AG04449 (cell line): Measurements from ENCODE around the gene CEP83.

Source experiments
- CTCF ChIA-PET: fragments of 350-600 bp; formaldehyde crosslinking; extraction: SDS; loops from one replicate; lab custom pipeline; 2021; ENCODE audit warnings: antibody characterized with exemption; lab: Yijun Ruan, JAX
- POLR2A ChIA-PET: fragments of 400-600, 350-600 bp; formaldehyde crosslinking; extraction: SDS; loops from one replicate; lab custom pipeline; 2020; ENCODE audit warnings: antibody characterized with exemption, inconsistent platforms; lab: Yijun Ruan, JAX
- DNase-seq: peaks from one replicate; pipeline ENCODE4 v3.0.0-alpha.2; 2010; ENCODE audit warnings: low read depth, low spot score
- H3K4me3 ChIP-seq: 2 replicates; pipeline ENCODE4 v1.5.1; 2011; ENCODE audit warnings: low read depth, mild to moderate bottlenecking, control low read depth, low read length
- CTCF ChIP-seq: IDR thresholded peaks from one replicate; pipeline ENCODE4 v1.5.1; 2011; ENCODE audit warnings: mild to moderate bottlenecking, moderate library complexity, low read length, control low read depth, inconsistent platforms; ENCODE audit not compliant: insufficient read depth; ENCODE audit errors: missing control alignments

The CEP83 gene

DNA sequence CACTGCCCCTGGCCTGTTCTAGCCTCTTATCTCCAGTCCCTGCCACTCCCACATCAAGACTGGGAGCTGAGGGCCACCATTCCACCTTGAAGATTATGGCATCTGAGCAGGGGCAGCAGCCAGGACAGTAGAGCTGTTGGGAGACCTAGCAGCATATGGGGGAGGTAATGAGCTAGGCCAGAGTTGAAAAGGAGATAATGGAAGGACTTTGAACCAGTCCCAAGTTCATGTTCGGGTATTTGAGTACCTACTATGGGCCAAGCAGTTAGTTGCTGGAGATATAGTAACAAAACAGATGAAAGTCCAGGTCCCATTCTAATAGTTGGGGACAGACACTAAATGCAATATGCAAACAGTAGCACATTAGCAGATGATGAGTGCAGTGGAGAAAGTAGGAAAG, 159.8 kb downstream of the CEP83 start:
- POLR2A ChIA-PET = no interaction called here
- CTCF ChIA-PET = no interaction called here
- no peak for DNase-seq
- H3K4me3 ChIP-seq = no peak overlapping the region
- TF ChIP-seq CTCF = no peak

DNA sequence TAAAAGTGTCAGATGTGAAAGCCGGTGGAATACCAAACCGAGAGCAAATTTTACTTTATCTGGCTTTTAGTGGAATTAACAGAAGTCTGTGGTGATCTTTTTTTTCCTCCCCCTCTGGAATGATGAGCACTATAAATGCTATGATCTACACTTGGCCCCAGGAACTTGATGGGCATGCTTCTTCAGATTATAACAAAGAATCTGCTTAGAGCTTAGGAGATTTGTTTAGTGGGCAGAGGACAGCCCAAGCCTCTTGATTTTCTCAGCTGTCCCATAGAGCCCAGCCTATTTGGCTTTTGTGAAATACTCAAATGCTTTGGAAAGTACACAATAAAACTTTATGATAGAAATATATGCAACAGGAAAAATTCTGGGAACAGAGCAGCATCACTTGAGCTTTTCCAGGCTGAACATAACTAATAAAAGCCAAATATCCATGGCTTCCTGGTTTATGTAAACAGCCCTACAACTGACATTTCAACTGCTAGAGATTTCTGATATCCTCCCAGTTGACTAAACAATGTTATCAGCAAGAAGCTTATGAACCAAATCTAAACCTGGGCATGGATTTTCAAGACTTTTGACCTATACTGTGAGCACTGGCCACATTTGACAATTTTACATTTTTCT, 161.7 kb downstream of the CEP83 start:
- POLR2A ChIA-PET = no interaction called here
- no peak for DNase-seq
- CTCF ChIA-PET = interaction anchor here (1.2 kb wide), 1 partner anchor 25 kb away, joined by 3 read pairs; no protein-coding TSS in a partner anchor
- no peak for TF ChIP-seq CTCF
- no peak overlapping the region for H3K4me3 ChIP-seq

DNA sequence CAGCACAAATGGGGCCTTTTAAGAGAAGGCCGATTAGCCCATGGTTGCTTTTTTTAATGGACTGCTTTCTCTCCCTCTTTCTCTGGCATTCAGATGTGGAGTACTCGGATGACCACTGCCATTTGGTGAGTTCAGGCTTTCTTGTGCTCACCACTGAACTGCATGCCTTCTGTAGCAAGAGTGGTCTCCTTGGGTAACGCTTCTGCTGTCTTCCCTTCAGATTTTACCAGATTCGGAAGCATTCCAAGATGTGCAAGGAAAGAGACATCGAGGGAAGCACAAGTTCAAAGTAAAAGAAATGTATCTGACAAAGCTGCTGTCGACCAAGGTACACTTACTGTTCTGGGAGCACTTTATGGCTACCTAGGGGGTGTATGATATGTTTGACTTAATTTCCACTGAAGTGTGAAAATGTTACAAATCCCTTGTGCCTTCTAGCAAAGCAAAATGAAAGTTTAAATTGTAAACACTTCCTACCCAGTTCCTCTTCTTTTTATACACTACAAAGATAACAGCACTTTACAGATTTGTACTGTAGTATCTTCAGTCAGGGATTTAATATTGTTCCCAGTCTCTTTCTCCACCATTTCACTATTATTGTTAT, 162.5 kb downstream of the CEP83 start:
- POLR2A ChIA-PET = no interaction called here
- CTCF ChIA-PET = no interaction called here
- no peak for DNase-seq
- TF ChIP-seq CTCF = no peak
- H3K4me3 ChIP-seq = no peak overlapping the region

- POLR2A ChIA-PET = interaction anchor here (1.0 kb wide), 1 partner anchor 24 kb away, joined by 3 read pairs; no protein-coding TSS in a partner anchor
- TF ChIP-seq CTCF = no peak
- no peak for DNase-seq
- CTCF ChIA-PET = interaction anchor here (0.7 to 1.9 kb wide), 6 partner anchors 14 to 146 kb away, joined by 3 to 6 read pairs (median 3); no protein-coding TSS in a partner anchor
- no peak overlapping the region for H3K4me3 ChIP-seq
Measured at GRCh38 chr12:94290353-94290752, 169.3 kb downstream of the CEP83 start.

DNA sequence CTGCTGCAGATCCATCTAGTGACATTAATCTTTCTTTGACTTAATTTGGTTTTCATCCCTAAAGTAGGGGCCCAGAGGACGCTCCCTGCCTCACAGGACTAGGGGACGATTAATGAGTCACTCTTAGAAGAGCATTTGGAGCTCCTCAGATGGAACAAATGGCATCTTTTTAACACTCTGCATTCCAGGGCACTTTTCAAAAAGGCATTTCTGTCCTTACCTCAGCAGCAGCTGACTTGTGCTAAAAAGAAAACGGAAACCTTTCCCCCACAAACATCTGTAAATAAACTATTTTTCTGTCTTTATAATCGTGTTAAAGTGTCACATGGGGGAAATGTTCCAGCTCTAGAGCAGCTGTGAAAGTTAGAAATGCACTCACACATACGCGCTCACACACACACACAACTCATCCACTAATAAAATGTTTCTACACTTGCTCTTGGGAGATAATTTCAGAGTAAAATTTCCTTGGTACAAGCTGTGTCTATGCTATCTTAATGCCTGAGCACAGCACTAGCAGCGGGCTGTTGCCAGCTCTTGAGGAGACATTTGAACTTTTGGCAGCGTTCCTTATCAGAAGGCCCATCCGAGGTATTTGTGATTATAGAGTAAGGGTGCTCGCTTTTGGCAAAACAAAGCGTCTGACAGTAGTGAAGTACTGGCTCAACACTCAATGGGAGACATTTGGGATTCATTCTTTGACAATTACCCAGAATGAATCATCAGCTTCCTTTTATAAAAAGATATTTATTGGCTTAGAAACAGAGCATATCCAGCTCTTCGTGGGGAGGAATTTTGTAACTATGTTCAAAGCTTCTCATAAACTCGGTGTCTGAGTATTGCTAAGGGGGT, 170.0 kb downstream of the CEP83 start:
- no peak for TF ChIP-seq CTCF
- ChIA-PET CTCF (interaction anchor here (0.7 to 1.9 kb wide), 6 partner anchors 14 to 145 kb away, joined by 3 to 6 read pairs (median 3); no protein-coding TSS in a partner anchor), POLR2A (interaction anchor here (1.0 to 1.2 kb wide), 2 partner anchors 24 to 170 kb away, joined by 3 to 5 read pairs; partner anchors contain the start of gene CEP83)
- H3K4me3 ChIP-seq = no peak overlapping the region; the same call in 1 of the 2 replicates
- DNase-seq = peak; percentile 56
